Measurements from ENCODE around the gene ZFAND2A.

DNA sequence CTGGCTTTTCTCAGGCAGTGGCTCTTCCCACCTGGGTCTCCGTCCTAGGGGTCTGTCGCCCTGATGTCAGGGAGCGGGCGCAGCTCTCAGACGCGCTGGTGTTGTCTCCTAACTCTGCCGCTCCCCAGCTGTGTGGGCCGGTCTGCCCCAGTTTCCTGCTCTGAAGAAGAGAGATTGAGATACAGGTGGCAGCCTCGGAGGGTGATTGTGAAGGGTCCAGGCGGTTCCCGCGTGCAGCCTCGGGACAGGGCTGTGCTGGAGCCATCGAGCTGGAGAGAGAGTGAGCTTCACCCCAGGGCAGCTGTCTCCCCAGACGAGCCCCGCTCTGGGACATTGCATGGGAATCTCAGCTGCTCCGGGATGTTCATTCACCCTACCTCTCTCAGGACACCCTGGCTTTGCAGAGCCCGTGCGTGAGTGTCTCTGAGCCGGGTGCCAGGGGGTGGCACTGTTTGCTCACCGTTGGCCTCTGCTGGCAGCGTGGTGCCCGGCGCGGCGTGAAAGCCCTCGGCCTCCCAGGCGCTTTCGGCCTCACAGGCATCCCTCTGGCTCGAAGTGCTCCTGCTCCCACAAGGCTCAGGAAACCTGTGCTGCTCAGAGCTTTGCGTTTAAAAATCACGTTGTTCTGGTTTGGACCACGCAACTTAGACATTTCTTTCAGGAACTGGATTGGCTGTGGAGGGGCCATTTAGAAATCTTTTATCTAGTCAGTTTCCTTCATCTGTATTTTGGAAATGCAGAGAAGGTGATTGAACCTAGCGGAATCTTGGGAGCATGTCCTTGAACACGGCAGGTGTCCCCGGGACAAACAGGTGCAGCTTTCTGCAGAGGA lies 33.8 kb upstream of the ZFAND2A start:
- no peak for TF ChIP-seq SP1 (IDR thresholded peaks at IDR 0.05)
- no peak for TF ChIP-seq FOXM1 (IDR thresholded peaks at IDR 0.05; ENCODE audit: borderline replicate concordance)
- TF ChIP-seq TARDBP (IDR thresholded peaks at IDR 0.05) = no peak
- no peak for TF ChIP-seq CTBP1 (IDR thresholded peaks at IDR 0.05; ENCODE audit: borderline replicate concordance)
- TF ChIP-seq BHLHE40 (IDR thresholded peaks at IDR 0.05; ENCODE audit: borderline replicate concordance) = no peak
- no peak for TF ChIP-seq ELF4 (IDR thresholded peaks at IDR 0.05)
- TF ChIP-seq, protein P1, sequence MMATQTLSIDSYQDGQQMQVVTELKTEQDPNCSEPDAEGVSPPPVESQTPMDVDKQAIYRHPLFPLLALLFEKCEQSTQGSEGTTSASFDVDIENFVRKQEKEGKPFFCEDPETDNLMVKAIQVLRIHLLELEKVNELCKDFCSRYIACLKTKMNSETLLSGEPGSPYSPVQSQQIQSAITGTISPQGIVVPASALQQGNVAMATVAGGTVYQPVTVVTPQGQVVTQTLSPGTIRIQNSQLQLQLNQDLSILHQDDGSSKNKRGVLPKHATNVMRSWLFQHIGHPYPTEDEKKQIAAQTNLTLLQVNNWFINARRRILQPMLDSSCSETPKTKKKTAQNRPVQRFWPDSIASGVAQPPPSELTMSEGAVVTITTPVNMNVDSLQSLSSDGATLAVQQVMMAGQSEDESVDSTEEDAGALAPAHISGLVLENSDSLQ (IDR thresholded peaks at IDR 0.05) = no peak
- no peak for TF ChIP-seq SUZ12 (IDR thresholded peaks at IDR 0.05)
- TF ChIP-seq FOXA1 (IDR thresholded peaks at IDR 0.05) = no peak
- TF ChIP-seq NFRKB (IDR thresholded peaks at IDR 0.05) = no peak
- TF ChIP-seq FOXK2 (IDR thresholded peaks at IDR 0.05) = no peak
- no peak for TF ChIP-seq HDGF (IDR thresholded peaks at IDR 0.05; ENCODE audit: borderline replicate concordance)

Data from HEK293T (cell line).